ENCODE measurements around the gene SGMS1.

Gene SGMS1

GRCh38 chr10:50293513-50294313 is 330.0 kb downstream of the SGMS1 start:
- Histone ChIP-seq H3K36me3 (ENCODE audit: control insufficient read depth, insufficient read depth, low read length) (no peaks in the 10 kb centered on the region), H3K27me3 (replicated peaks; ENCODE audit: control insufficient read depth, insufficient read depth, low read length) (no peaks in the 10 kb centered on the region), H3K4me3 (replicated peaks; ENCODE audit: low read depth, low read length) (no peak overlapping the region)
- no peak for DNase-seq (ENCODE audit: extremely low read depth, insufficient read length)
- no peak for TF ChIP-seq CTCF (IDR thresholded peaks at IDR 0.05; ENCODE audit: insufficient read depth, low read length, poor library complexity, severe bottlenecking)

GRCh38 chr10:50291261-50291850 is 332.4 kb downstream of the SGMS1 start:
- peak; percentile 40 for TF ChIP-seq CTCF (IDR thresholded peaks at IDR 0.05; ENCODE audit: insufficient read depth, low read length, poor library complexity, severe bottlenecking)
- Histone ChIP-seq H3K36me3 (ENCODE audit: control insufficient read depth, insufficient read depth, low read length) (no peaks in the 10 kb centered on the region), H3K4me3 (replicated peaks; ENCODE audit: low read depth, low read length) (no peak overlapping the region), H3K27me3 (replicated peaks; ENCODE audit: control insufficient read depth, insufficient read depth, low read length) (no peaks in the 10 kb centered on the region)
- DNase-seq (ENCODE audit: extremely low read depth, insufficient read length), result no peak

GRCh38 chr10:50289196-50289595 is 334.6 kb downstream of the SGMS1 start:
- Histone ChIP-seq H3K27me3 (replicated peaks; ENCODE audit: control insufficient read depth, insufficient read depth, low read length) (no peaks in the 10 kb centered on the region), H3K36me3 (ENCODE audit: control insufficient read depth, insufficient read depth, low read length) (no peaks in the 10 kb centered on the region), H3K4me3 (replicated peaks; ENCODE audit: low read depth, low read length) (no peak overlapping the region)
- no peak for TF ChIP-seq CTCF (IDR thresholded peaks at IDR 0.05; ENCODE audit: insufficient read depth, low read length, poor library complexity, severe bottlenecking)
- DNase-seq (ENCODE audit: extremely low read depth, insufficient read length), result no peak

GRCh38 chr10:50286996-50287803 is 336.6 kb downstream of the SGMS1 start:
- TF ChIP-seq CTCF (IDR thresholded peaks at IDR 0.05; ENCODE audit: insufficient read depth, low read length, poor library complexity, severe bottlenecking), result no peak
- Histone ChIP-seq H3K27me3 (replicated peaks; ENCODE audit: control insufficient read depth, insufficient read depth, low read length) (no peaks in the 10 kb centered on the region), H3K4me3 (replicated peaks; ENCODE audit: low read depth, low read length) (no peak overlapping the region), H3K36me3 (ENCODE audit: control insufficient read depth, insufficient read depth, low read length) (no peaks in the 10 kb centered on the region)
- no peak for DNase-seq (ENCODE audit: extremely low read depth, insufficient read length)

- no peak for DNase-seq (ENCODE audit: extremely low read depth, insufficient read length)
- no peak for TF ChIP-seq CTCF (IDR thresholded peaks at IDR 0.05; ENCODE audit: insufficient read depth, low read length, poor library complexity, severe bottlenecking)
- Histone ChIP-seq H3K36me3 (ENCODE audit: control insufficient read depth, insufficient read depth, low read length) (no peaks in the 10 kb centered on the region), H3K27me3 (replicated peaks; ENCODE audit: control insufficient read depth, insufficient read depth, low read length) (no peaks in the 10 kb centered on the region; the same call in 1 of the 2 replicates), H3K4me3 (replicated peaks; ENCODE audit: low read depth, low read length) (no peak overlapping the region)
Observed at GRCh38 chr10:50286517-50286916, 337.2 kb downstream of the SGMS1 start.

All from GM06990 (cell line).